Endothelial cell of umbilical vein (primary cell): ENCODE results near the gene FAM185A. TPM values are rescaled to one million over a fixed set of nuclear protein-coding genes. Genes with fewer than 3 reads are reported as not detected.
A peak's percentile ranks its signal among the peaks of the same experiment; 100 is the strongest.
"Not testable (repeated sequence)": the region's sequence is repeated elsewhere in the genome, so short reads cannot be mapped to it uniquely, and the experiment has no call there.

Source experiments
- BruUV-seq: library from RNA; stranded (reverse); fragments of 400-500 nt; replicated peaks from 2 replicates; lab custom pipeline; 2021; lab: Mats Ljungman, UMichigan
- CTCF ChIA-PET: fragments of 300-600, 350-600 bp; sonication (Branson Sonifier 250); formaldehyde crosslinking; loops from one replicate; lab custom pipeline; 2021; ENCODE audit warnings: antibody characterized with exemption, inconsistent platforms; lab: Charles Lee
- POLR2A ChIA-PET: fragments of 300-600, 350-600 bp; sonication (Branson Sonifier 250); formaldehyde crosslinking; loops from one replicate; lab custom pipeline; 2021; ENCODE audit warnings: antibody characterized with exemption, inconsistent platforms; lab: Charles Lee
- DNase-seq: peaks from one replicate; pipeline ENCODE4 v3.0.0-alpha.2; 2011; ENCODE audit warnings: low read depth, low spot score
- FAIRE-seq: peaks from 2 replicates; lab custom pipeline; 2011; peaks lifted over from hg19 to GRCh38; lab: Jason Lieb, UNC
- H2AFZ ChIP-seq: 2 replicates; pipeline ENCODE4 v1.6.0; 2012; ENCODE audit warnings: low read depth, low read length, control low read depth, inconsistent platforms
- H3K27ac ChIP-seq: 2 replicates; pipeline ENCODE4 v1.5.1; 2011; ENCODE audit warnings: low read depth, mild to moderate bottlenecking, control low read depth, low read length, moderate library complexity; ENCODE audit not compliant: insufficient read depth
- H3K27me3 ChIP-seq, 2 experiments: 2 replicates each; pipeline versions ENCODE4 v1.6.0 to v1.6.1; 2011; ENCODE audit warnings: low read length in 2 of 2, mixed read lengths in 1 of 2; ENCODE audit not compliant: control insufficient read depth in 2 of 2, insufficient read depth in 2 of 2
- H3K36me3 ChIP-seq, 2 experiments: 2 replicates in 1 of 2; 3 replicates in 1 of 2; pipeline ENCODE4 v1.5.1; 2011; ENCODE audit warnings: low read length in 2 of 2, mild to moderate bottlenecking in 1 of 2, moderate library complexity in 1 of 2; ENCODE audit not compliant: control insufficient read depth in 2 of 2, insufficient read depth in 2 of 2; ENCODE audit errors: extremely low read depth in 1 of 2
- H3K4me1 ChIP-seq: 3 replicates; pipeline ENCODE4 v1.5.1; 2011; ENCODE audit warnings: mild to moderate bottlenecking, low read length; ENCODE audit not compliant: control insufficient read depth, insufficient read depth; ENCODE audit errors: extremely low read depth
- H3K4me2 ChIP-seq: 2 replicates; pipeline ENCODE4 v1.6.1; 2011; ENCODE audit warnings: low read length, control low read depth, mixed read lengths; ENCODE audit not compliant: insufficient read depth
- H3K4me3 ChIP-seq, 3 experiments: fragments of 200-600 bp in 1 of 3; sonication (generic), shearing (Covaris generic) in 1 of 3; replicated peaks in 1 of 3; 2 replicates each; pipeline ENCODE4 v1.5.1; 2011 to 2016; ENCODE audit warnings: control low read depth in 3 of 3, low read length in 3 of 3, mild to moderate bottlenecking in 2 of 3, inconsistent platforms in 1 of 3, low read depth in 1 of 3, moderate library complexity in 1 of 3; ENCODE audit not compliant: insufficient read depth in 1 of 3
- H3K79me2 ChIP-seq: 2 replicates; pipeline ENCODE4 v1.6.0; 2012; ENCODE audit warnings: low read length, inconsistent platforms; ENCODE audit not compliant: control insufficient read depth, insufficient read depth
- H3K9ac ChIP-seq: replicated peaks from 2 replicates; pipeline ENCODE3; 2011; ENCODE audit warnings: low read length, control low read depth; ENCODE audit not compliant: insufficient read depth; ENCODE audit errors: extremely low read depth
- H3K9me1 ChIP-seq: replicated peaks from 3 replicates; pipeline ENCODE4 v1.6.0; 2011; ENCODE audit warnings: mild to moderate bottlenecking, low read length; ENCODE audit not compliant: control insufficient read depth, insufficient read depth; ENCODE audit errors: extremely low read depth
- H3K9me3 ChIP-seq: replicated peaks from 2 replicates; pipeline ENCODE4 v1.5.1; 2012; ENCODE audit warnings: low read length, inconsistent platforms; ENCODE audit not compliant: control insufficient read depth, insufficient read depth
- H4K20me1 ChIP-seq: replicated peaks from 2 replicates; pipeline ENCODE3; 2011; ENCODE audit warnings: mild to moderate bottlenecking, low read length; ENCODE audit not compliant: control insufficient read depth, insufficient read depth; ENCODE audit errors: extremely low read depth
- dilution Hi-C: fragments of 300-500 bp; cut with MboI; formaldehyde crosslinking; loops from one replicate; pipeline ENCODE4 v1.15.0; 2019; ENCODE audit warnings: low sequenced_read_pairs; ENCODE audit not compliant: extremely low pct_ligation_motif_present
- intact Hi-C: fragments of 100-400 bp; cut with micrococcal nuclease; formaldehyde crosslinking; loops from one replicate; pipeline ENCODE4 v1.10.0; 2022
- polyA plus RNA-seq, 4 experiments: library from polyadenylated mRNA; depleted of rRNA in 3 of 4; stranded (reverse) in 3 of 4; unstranded in 1 of 4; fragments of >200 nt; gene quantifications; 2 replicates each; pipeline versions ENCODE4 v1.2.1 to v1.2.3, GENCODE V29; 2011 to 2012; ENCODE audit warnings: missing spikeins in 1 of 4
- total RNA-seq: library from RNA; stranded (reverse); gene quantifications from 2 replicates; pipeline ENCODE4 v1.2.3, GENCODE V29; 2021

FAM185A gene
- total and polyA plus RNA-seq, 2 donors (not counting 3 experiments of a cell fraction or from before 2014, with no cell fraction given), result 5.4 to 7.6 TPM

DNA sequence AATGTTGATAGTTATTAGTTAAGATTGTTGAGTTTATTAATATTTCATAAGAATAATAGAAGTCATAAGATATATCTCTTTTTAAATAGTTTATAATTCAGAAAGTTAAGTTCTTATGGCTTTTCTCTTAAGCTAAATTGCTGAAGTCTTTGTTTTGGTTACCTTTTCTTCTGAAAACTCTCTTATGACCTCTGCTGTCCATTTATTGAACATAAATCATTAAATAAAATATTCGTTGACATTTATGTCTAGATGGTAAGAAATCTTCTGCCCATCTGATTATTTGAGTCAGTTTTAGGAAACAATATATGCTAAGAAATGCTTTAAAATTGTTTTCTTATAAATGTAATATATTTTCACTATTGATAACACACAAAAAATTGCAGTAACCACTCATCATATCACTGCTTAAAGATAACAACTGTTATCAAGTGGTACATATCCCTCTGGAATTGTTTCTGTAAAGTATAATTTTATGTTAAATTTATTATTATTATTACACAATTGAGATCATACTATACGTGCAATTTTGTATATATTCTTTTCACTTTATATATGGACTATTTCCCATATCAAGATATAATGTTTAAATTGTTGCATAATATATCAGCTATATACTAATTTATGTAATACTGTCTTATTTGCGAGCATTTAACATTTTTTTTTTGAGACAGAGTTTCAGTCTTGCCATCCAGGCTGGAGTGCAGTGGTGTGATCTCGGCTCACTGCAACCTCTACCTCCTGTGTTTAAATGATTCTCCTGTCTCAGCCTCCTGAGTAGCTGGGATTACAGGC, 3.1 kb upstream of the FAM185A start:
- H3K4me3 ChIP-seq, H3K4me1 ChIP-seq, H3K36me3 ChIP-seq, DNase-seq, dilution Hi-C loops, H3K27ac ChIP-seq, CTCF ChIA-PET, H3K9me1 ChIP-seq, BruUV-seq, POLR2A ChIA-PET, H4K20me1 ChIP-seq, H2AFZ ChIP-seq, H3K4me2 ChIP-seq, H3K9ac ChIP-seq, H3K27me3 ChIP-seq, H3K79me2 ChIP-seq, H3K9me3 ChIP-seq: not testable (repeated sequence)
- intact Hi-C loops, result loop anchor here (5.0 kb wide), 2 partner anchors 327 to 597 kb away; partner anchors contain the start of genes DNAJC2 and FBXL13
- peak; percentile 8 for FAIRE-seq

DNA sequence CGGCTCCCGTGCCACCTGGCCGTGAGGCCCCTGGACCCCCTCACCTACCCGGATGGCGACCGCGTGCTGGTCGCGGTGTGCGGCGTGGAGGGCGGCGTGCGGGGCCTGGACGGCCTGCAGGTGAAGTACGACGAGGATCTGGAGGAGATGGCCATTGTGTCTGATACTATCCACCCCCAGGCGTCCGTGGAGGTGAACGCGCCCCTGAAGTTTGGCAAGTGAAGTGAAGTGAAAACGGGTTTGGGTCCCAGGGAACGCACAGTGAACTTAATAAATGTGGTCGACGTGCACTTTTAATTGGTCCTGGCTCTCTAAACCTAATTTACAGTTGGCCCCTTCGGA, 617 bp downstream of the FAM185A start:
- POLR2A ChIA-PET, result interaction anchor here (1.3 kb wide), 1 partner anchor 325 kb away, joined by 6 read pairs; the partner anchor contains the start of genes ARMC10 and FBXL13
- CTCF ChIA-PET, H3K79me2 ChIP-seq, H3K9me3 ChIP-seq, H3K9me1 ChIP-seq, H3K4me1 ChIP-seq, FAIRE-seq, H3K36me3 ChIP-seq, H3K9ac ChIP-seq, BruUV-seq, DNase-seq, H3K27me3 ChIP-seq, dilution Hi-C loops, H4K20me1 ChIP-seq: not testable (repeated sequence)
- intact Hi-C loops, result loop anchor here (2.0 to 5.0 kb wide), 3 partner anchors 323 to 593 kb away; partner anchors contain the start of genes DNAJC2, FBXL13 and NAPEPLD
- Histone ChIP-seq H3K4me3 (peak overlapping the region; percentile 26 to 71 (median 28)), H3K4me2 (peak overlapping the region; percentile 72), H2AFZ (peak overlapping the region; percentile 85), H3K27ac (peak overlapping the region; percentile 3)

DNA sequence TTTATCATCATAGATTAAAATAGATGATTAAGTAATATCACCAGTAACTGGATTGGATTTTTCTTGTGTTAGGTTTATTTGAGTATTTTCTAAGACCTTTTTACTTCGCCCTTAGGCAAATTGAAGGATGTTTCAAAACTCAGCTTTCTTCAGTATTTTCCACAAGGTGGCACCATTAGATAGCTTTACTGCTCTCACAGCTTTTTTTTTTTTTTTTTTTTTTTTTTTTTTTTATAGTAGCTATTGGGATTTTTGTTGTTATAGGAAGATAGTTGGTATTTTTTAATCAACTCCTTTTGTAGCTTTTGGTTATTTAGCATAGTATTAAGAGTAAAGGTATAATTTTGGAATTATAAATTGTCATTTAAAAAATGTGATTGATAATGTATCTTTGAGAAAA, 9.4 kb downstream of the FAM185A start:
- H3K9ac ChIP-seq, H3K79me2 ChIP-seq, BruUV-seq, H3K4me1 ChIP-seq, dilution Hi-C loops, FAIRE-seq, H3K9me3 ChIP-seq, H2AFZ ChIP-seq, H3K4me2 ChIP-seq, H3K9me1 ChIP-seq, H4K20me1 ChIP-seq, H3K27me3 ChIP-seq, H3K27ac ChIP-seq, H3K4me3 ChIP-seq, H3K36me3 ChIP-seq: not testable (repeated sequence)
- POLR2A ChIA-PET, result interaction anchor here (1.2 kb wide), 1 partner anchor 303 kb away, joined by 10 read pairs; no protein-coding TSS in a partner anchor
- intact Hi-C loops, result loop anchor here (2.0 kb wide), 2 partner anchors 117 to 305 kb away; no protein-coding TSS in a partner anchor
- CTCF ChIA-PET, result interaction anchor here (0.6 to 1.7 kb wide), 19 partner anchors 65 to 806 kb away, joined by 3 to 92 read pairs (median 4); partner anchors contain the start of genes ARMC10, FBXL13 and LRRC17
- DNase-seq, result peak; percentile 47

DNA sequence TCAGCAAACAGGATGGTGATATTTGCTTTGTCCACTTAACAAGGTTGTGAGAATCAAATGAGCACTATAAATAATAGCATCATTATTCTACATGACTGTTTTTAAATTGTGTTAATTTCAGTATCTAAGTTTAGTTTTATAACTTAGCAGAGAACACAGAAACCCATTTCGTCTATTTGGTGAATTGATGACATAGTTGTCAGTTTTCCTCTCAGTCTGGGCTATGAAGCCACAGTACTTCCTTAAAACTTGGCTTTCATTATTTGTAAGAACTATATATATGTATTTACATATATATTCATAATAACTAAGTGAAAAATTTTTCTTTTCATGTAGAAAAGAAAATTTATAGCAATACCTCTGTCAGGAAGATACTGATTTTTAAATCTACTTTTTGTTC, 11.1 kb downstream of the FAM185A start:
- H3K27ac ChIP-seq, H3K9ac ChIP-seq, POLR2A ChIA-PET, H3K4me2 ChIP-seq, H3K36me3 ChIP-seq, FAIRE-seq, H2AFZ ChIP-seq, H4K20me1 ChIP-seq, H3K9me3 ChIP-seq, BruUV-seq, H3K4me1 ChIP-seq, H3K79me2 ChIP-seq, H3K9me1 ChIP-seq, DNase-seq, H3K4me3 ChIP-seq, dilution Hi-C loops, H3K27me3 ChIP-seq: not testable (repeated sequence)
- intact Hi-C loops, result loop anchor here (2.0 kb wide), 2 partner anchors 115 to 303 kb away; no protein-coding TSS in a partner anchor
- CTCF ChIA-PET, result interaction anchor here (0.7 to 0.8 kb wide), 2 partner anchors 302 kb away, joined by 3 to 8 read pairs; no protein-coding TSS in a partner anchor
